ENCODE results near the gene ELK3.

Gene ELK3

GRCh38 chr12:96265836-96266235 lies 71.7 kb downstream of the ELK3 start (continued):
- no peak for TF ChIP-seq ZNF658 (tag by site-specific recombination; IDR thresholded peaks at IDR 0.05)
- TF ChIP-seq ZNF561 (tag by site-specific recombination; IDR thresholded peaks at IDR 0.05; ENCODE audit: borderline replicate concordance): no peak
- TF ChIP-seq OSR2 (tag by site-specific recombination; IDR thresholded peaks at IDR 0.05): no peak
- TF ChIP-seq ZNF221 (tag by site-specific recombination; IDR thresholded peaks at IDR 0.05; ENCODE audit: borderline replicate concordance): no peak

GRCh38 chr12:96266238-96266637 lies 72.1 kb downstream of the ELK3 start:
- POLR2A ChIA-PET: interaction anchor here (1.1 kb wide), 1 partner anchor 134 kb away, joined by 3 read pairs; the partner anchor contains the start of gene CDK17
- TF ChIP-seq ZNF747 (tag by site-specific recombination; IDR thresholded peaks at IDR 0.05): no peak
- TF ChIP-seq ZNF660 (tag by site-specific recombination; IDR thresholded peaks at IDR 0.05): no peak
- no peak for TF ChIP-seq ZNF223 (tag by site-specific recombination; IDR thresholded peaks at IDR 0.05)
- no peak for TF ChIP-seq HOXC10 (CRISPR knock-in tag; IDR thresholded peaks at IDR 0.05)
- TF ChIP-seq CTCF (tag by site-specific recombination; IDR thresholded peaks at IDR 0.05): no peak
- no peak for TF ChIP-seq GLIS1 (tag by site-specific recombination; IDR thresholded peaks at IDR 0.05)
- Histone ChIP-seq H3K36me3 (ENCODE audit: control insufficient read depth in 2 of 2, insufficient read depth in 1 of 2, low read length in 2 of 2) (peaks cover 7 to 21% of the 10 kb centered on the region in 2 experiments), H3K27ac (ENCODE audit: extremely low read depth, low read depth, low read length) (no peak overlapping the region), H3K4me3 (ENCODE audit: low read depth, low read length) (no peak overlapping the region), H3K4me1 (ENCODE audit: control insufficient read depth, insufficient read depth, low read length) (no peaks in the 10 kb centered on the region), H3K9me3 (ENCODE audit: control insufficient read depth, insufficient read depth, low read depth, low read length) (no peaks in the 10 kb centered on the region)
- CTCF ChIA-PET: interaction anchor here (1.0 kb wide), 1 partner anchor 51 kb away, joined by 3 read pairs; no protein-coding TSS in a partner anchor

GRCh38 chr12:96271469-96272199 lies 77.5 kb downstream of the ELK3 start:
- no peaks in the 10 kb centered on the region for H3K9me3 ChIP-seq (ENCODE audit: control insufficient read depth, insufficient read depth, low read depth, low read length)
- no peak overlapping the region for H3K27ac ChIP-seq (ENCODE audit: extremely low read depth, low read depth, low read length)
- H3K4me3 ChIP-seq (ENCODE audit: low read depth, low read length): no peak overlapping the region
- POLR2A ChIA-PET: no interaction called here
- CTCF ChIA-PET: interaction anchor here (0.6 kb wide), 1 partner anchor 211 kb away, joined by 3 read pairs; no protein-coding TSS in a partner anchor
- TF ChIP-seq ZNF48 (tag by site-specific recombination; IDR thresholded peaks at IDR 0.05) (no peak), ZNF169 (tag by site-specific recombination; IDR thresholded peaks at IDR 0.05) (no peak), ZNF560 (tag by site-specific recombination; IDR thresholded peaks at IDR 0.05; ENCODE audit: borderline replicate concordance) (no peak), ZNF239 (tag by site-specific recombination; IDR thresholded peaks at IDR 0.05) (no peak)
- H3K36me3 ChIP-seq (ENCODE audit: control insufficient read depth in 2 of 2, insufficient read depth in 1 of 2, low read length in 2 of 2): peaks cover 3 to 26% of the 10 kb centered on the region in 2 experiments; a peak in 2 of 3 replicates
- H3K4me1 ChIP-seq (ENCODE audit: control insufficient read depth, insufficient read depth, low read length): no peaks in the 10 kb centered on the region

GRCh38 chr12:96274331-96274730 lies 80.2 kb downstream of the ELK3 start:
- peaks cover 3 to 32% of the 10 kb centered on the region in 2 experiments; a peak in 2 of 3 replicates for H3K36me3 ChIP-seq (ENCODE audit: control insufficient read depth in 2 of 2, insufficient read depth in 1 of 2, low read length in 2 of 2)
- H3K27ac ChIP-seq (ENCODE audit: extremely low read depth, low read depth, low read length): no peak overlapping the region
- CTCF ChIA-PET: no interaction called here
- no peaks in the 10 kb centered on the region for H3K9me3 ChIP-seq (ENCODE audit: control insufficient read depth, insufficient read depth, low read depth, low read length)
- no peaks in the 10 kb centered on the region for H3K4me1 ChIP-seq (ENCODE audit: control insufficient read depth, insufficient read depth, low read length)
- no peak overlapping the region for H3K4me3 ChIP-seq (ENCODE audit: low read depth, low read length)
- POLR2A ChIA-PET: no interaction called here
- TF ChIP-seq ZNF239 (tag by site-specific recombination; IDR thresholded peaks at IDR 0.05) (no peak), YY1 (tag by site-specific recombination; IDR thresholded peaks at IDR 0.05) (no peak), KLF9 (tag by site-specific recombination; IDR thresholded peaks at IDR 0.05; ENCODE audit: low read depth) (no peak), ZNF521 (tag by site-specific recombination; IDR thresholded peaks at IDR 0.05) (no peak), ZNF843 (tag by site-specific recombination; IDR thresholded peaks at IDR 0.05) (no peak), PRDM4 (tag by site-specific recombination; IDR thresholded peaks at IDR 0.05) (no peak), ZNF785 (tag by site-specific recombination; IDR thresholded peaks at IDR 0.05) (no peak), ZNF558 (tag by site-specific recombination; IDR thresholded peaks at IDR 0.05) (no peak), ZNF121 (tag by site-specific recombination; IDR thresholded peaks at IDR 0.05) (no peak), SALL2 (tag by site-specific recombination; IDR thresholded peaks at IDR 0.05; ENCODE audit: borderline replicate concordance) (no peak), HOXA7 (CRISPR knock-in tag; IDR thresholded peaks at IDR 0.05; ENCODE audit: borderline replicate concordance) (no peak), ZBTB26 (tag by site-specific recombination; optimal IDR thresholded peaks at IDR 0.05) (no peak), ZNF248 (tag by site-specific recombination; IDR thresholded peaks at IDR 0.05) (no peak), ZNF677 (tag by site-specific recombination; IDR thresholded peaks at IDR 0.05) (no peak)

Data from HEK293 (cell line).